Psoas muscle (tissue), 8 donors: ENCODE measurements around the gene ZNF804A. TPM values are rescaled to one million over a fixed set of nuclear protein-coding genes. Genes with fewer than 3 reads are reported as not detected.

ENCODE experiments used
- ATAC-seq, 4 donors: fragments of 200-7000 bp; cut with Tn5 transposase; one replicate each; pipeline ENCODE4 v1.9.1; 2020; ENCODE audit warnings: moderate library complexity in 3 of 4, mild to moderate bottlenecking in 2 of 4
- DNase-seq, 2 donors: peaks; one replicate each; pipeline ENCODE4 v3.0.0-alpha.2; 2020
- H3K27ac ChIP-seq: fragments of 200-600 bp; one replicate; pipeline ENCODE4 v1.8.0; 2022
- H3K27me3 ChIP-seq, 3 donors: fragments of 200-600 bp in 1 of 3; one replicate each; pipeline versions ENCODE4 v1.6.1 to v1.8.0; 2013 to 2022; ENCODE audit warnings: low read length in 2 of 3, mild to moderate bottlenecking in 2 of 3, moderate library complexity in 1 of 3; ENCODE audit not compliant: insufficient read depth in 3 of 3
- H3K36me3 ChIP-seq, 2 donors: fragments of 200-600 bp in 1 of 2; one replicate each; pipeline versions ENCODE4 v1.6.1 to v1.8.0; 2013 to 2022; ENCODE audit warnings: low read depth in 1 of 2, mild to moderate bottlenecking in 1 of 2, moderate library complexity in 1 of 2; ENCODE audit not compliant: insufficient read depth in 1 of 2
- H3K4me1 ChIP-seq: fragments of 200-600 bp; one replicate; pipeline ENCODE4 v1.8.0; 2022
- H3K4me3 ChIP-seq: fragments of 200-600 bp; one replicate; pipeline ENCODE4 v1.8.0; 2022; ENCODE audit warnings: mild to moderate bottlenecking
- H3K9me3 ChIP-seq: fragments of 200-600 bp; one replicate; pipeline ENCODE4 v1.8.0; 2022
- CTCF ChIP-seq: fragments of 200-600 bp; IDR thresholded peaks from one replicate; pipeline ENCODE4 v1.8.0; 2022; ENCODE audit warnings: antibody characterized with exemption
- WGBS, 3 donors: extraction: QIAGEN DNeasy Blood & Tissue Kit; methylation state at CpG; one replicate each; pipeline versions ENCODE4 v1.1.6 to v1.1.7; 2013; 5-methylcytosine and 5-hydroxymethylcytosine counted together
- intact Hi-C, 2 donors: fragments of 100-400 bp; cut with DNase I; formaldehyde crosslinking; loops; one replicate each; pipeline versions ENCODE4 v1.11.0 to v1.14.2; 2022
- polyA plus RNA-seq, 3 donors: library from polyadenylated mRNA; stranded (reverse); fragments of 200-250 nt; gene quantifications; one replicate each; pipeline ENCODE4 v1.2.3, GENCODE V29; 2013
- total RNA-seq, 4 donors: library from RNA; stranded (reverse); fragmentation: NEBNext Ultra II Directional in 2 of 4; extraction: Animal tissue kit (Norgen Biotek cat#: 25700) in 2 of 4; gene quantifications; one replicate each; pipeline versions ENCODE4 v1.2.1 to v1.2.4, GENCODE V29; 2021 to 2023
- donor health status: healthy with polysubstance abuse.
- donor health status: DM: no; HTN: no; CAD: no; lungs with moderate emphysema.
- donor health status: Bipolar disorder and iron deficiency.
- donor health status: healthy.
- donor health status: DM: yes; HTN: yes; CAD: no.
- donor health status: DM: no; HTN: no; CAD: no.
- donor health status: DM: no; HTN: no; CAD: no.
- donor health status: DM: yes; HTN: yes; CAD: no.

ZNF804A gene
- total and polyA plus RNA-seq, 7 donors = not detected

- intact Hi-C loops = no loop called here
- Histone ChIP-seq H3K4me3 (no peak overlapping the region), H3K36me3 (no peaks in the 10 kb centered on the region), H3K9me3 (no peaks in the 10 kb centered on the region), H3K27me3 (no peaks in the 10 kb centered on the region), H3K27ac (no peak overlapping the region), H3K4me1 (no peaks in the 10 kb centered on the region)
- WGBS, 3 donors = 19 to 33% (median 30%) methylated on average over 1 of the region's 1 CpG
- ATAC-seq (no peak), DNase-seq (no peak)
- TF ChIP-seq CTCF = no peak
Observed at GRCh38 chr2:184815824-184816223, 217.5 kb downstream of the ZNF804A start.

GRCh38 chr2:184824597-184824996 lies 226.3 kb downstream of the ZNF804A start:
- DNase-seq = no peak
- Histone ChIP-seq H3K36me3 (no peaks in the 10 kb centered on the region), H3K4me1 (no peaks in the 10 kb centered on the region), H3K27ac (no peak overlapping the region), H3K4me3 (no peak overlapping the region), H3K27me3 (no peaks in the 10 kb centered on the region), H3K9me3 (no peaks in the 10 kb centered on the region)
- 40 to 41% (median 41%) methylated on average over 2 of the region's 2 CpGs for WGBS, 3 donors
- TF ChIP-seq CTCF = no peak
- intact Hi-C loops = no loop called here
- no peak for ATAC-seq

- Histone ChIP-seq H3K4me3 (no peak overlapping the region), H3K27me3 (no peaks in the 10 kb centered on the region), H3K9me3 (no peaks in the 10 kb centered on the region), H3K27ac (no peak overlapping the region), H3K4me1 (no peaks in the 10 kb centered on the region), H3K36me3 (no peaks in the 10 kb centered on the region)
- intact Hi-C loops = no loop called here
- TF ChIP-seq CTCF = no peak
- ATAC-seq (no peak), DNase-seq (no peak)
- WGBS, 3 donors = 85 to 91% (median 87%) methylated on average over 1 of the region's 1 CpG
Observed at GRCh38 chr2:184830531-184830930, 232.2 kb downstream of the ZNF804A start.

- TF ChIP-seq CTCF = no peak
- Histone ChIP-seq H3K36me3 (no peaks in the 10 kb centered on the region), H3K27ac (no peak overlapping the region), H3K4me3 (no peak overlapping the region), H3K9me3 (no peaks in the 10 kb centered on the region), H3K4me1 (no peaks in the 10 kb centered on the region), H3K27me3 (no peaks in the 10 kb centered on the region)
- ATAC-seq = no peak
- no peak for DNase-seq
- intact Hi-C loops = no loop called here
Observed at GRCh38 chr2:184834699-184835397, 236.5 kb downstream of the ZNF804A start.

- ATAC-seq = no peak
- intact Hi-C loops = no loop called here
- TF ChIP-seq CTCF = no peak
- DNase-seq = no peak
- Histone ChIP-seq H3K4me1 (no peaks in the 10 kb centered on the region), H3K27me3 (no peaks in the 10 kb centered on the region), H3K4me3 (no peak overlapping the region), H3K9me3 (no peaks in the 10 kb centered on the region), H3K27ac (no peak overlapping the region), H3K36me3 (no peaks in the 10 kb centered on the region)
Observed at GRCh38 chr2:184835398-184835715, 237.0 kb downstream of the ZNF804A start.
